CD1c-positive myeloid dendritic cell (primary cell): ENCODE data around the gene FMO2.

ENCODE experiments used
- DNase-seq: peaks from one replicate; pipeline ENCODE4 v3.0.0-alpha.2; 2016; ENCODE audit errors: extremely low spot score

The FMO2 gene

DNA sequence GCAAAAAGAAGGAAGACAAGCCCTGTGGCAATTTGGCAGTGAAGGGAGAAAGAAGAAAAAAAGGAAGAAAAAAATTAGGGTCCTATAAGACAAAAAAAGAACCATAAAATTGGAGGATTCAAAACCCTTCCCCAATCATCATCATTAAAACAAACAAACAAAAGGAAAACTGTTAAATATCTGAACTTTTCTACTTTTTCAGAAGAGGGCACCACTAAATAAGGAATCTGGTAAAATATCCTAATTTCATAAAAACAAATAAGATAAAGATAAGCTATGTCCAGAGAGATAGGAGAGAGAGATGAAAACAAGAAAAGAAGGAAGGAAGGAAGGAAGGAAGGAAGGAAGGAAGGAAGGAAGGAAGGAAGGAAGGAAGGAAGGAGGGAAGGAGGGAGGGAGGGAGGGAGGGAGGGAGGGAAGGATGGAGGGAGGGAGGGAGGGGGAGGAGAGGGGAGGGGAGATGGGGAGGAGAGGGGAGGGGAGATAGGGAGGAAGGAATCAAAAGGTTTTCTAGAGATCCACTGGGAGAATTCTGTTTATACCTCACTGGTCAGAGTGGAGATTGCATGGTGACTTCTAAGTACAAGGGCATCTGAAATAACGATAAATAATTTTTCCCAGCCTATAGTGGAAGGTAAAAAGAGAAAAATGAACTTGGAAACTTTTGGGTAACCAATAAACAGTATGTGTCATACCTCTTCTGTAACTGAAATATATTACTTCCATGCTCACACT lies 10.4 kb upstream of the FMO2 start:
- no peak for DNase-seq

DNA sequence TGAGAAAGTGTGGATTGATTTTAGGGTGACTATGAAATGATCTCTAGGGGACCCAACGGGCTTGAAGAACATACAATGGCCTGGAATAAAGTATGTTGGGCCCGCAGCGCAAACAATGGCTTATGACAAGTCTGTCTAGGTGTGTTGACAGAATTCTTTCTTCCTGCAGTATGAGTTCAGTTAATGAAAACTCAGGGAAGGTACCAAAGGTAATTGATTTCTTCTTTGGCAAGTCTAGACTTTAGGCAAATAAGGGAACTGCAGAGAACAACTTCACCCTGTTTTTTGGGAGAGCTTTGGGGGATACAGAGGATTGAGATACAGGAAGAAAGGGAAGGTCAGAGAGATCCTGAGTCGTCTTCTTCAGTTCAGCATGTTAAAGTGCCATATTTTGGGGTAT lies 7.8 kb upstream of the FMO2 start:
- no peak for DNase-seq

DNA sequence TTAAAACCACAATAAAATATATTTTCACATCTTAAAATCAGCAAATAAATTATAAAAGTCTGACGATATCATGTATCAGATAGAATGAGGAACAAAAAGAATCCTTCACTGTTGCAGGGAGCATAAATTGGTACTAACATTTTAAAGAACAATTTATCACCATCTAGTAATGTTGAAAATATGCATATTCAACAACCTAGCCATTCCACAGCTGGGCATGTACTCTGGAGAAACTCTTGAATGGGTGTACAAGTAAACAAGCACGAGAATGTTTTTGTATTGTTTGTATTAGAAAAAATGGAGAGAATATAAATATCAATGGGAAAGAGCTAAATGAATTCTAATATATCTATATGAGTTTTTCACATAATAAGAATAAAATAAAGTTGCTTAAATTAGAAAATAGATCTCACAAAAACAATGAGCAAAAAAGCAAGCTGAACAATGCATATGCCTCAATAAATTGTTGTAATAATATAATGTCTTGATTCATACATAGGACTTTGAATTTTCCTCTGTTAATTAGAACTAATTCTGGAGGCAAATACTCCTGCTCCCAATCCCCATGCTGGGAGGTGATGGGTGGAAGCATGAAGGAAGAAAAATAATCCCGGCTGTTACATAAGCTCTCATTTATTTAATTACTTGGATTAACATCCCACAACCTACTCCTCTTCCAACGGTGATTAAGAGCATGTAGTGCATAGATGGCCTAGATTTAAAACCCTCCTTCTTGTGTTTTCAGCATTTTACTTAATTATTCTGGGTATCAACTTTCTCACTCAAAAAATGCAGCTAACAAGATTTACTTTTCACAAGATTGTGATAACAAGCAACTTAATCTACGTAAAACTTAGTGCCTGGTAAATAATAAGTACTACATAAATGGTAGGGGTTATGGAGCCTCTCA lies 5.5 kb upstream of the FMO2 start:
- no peak for DNase-seq

DNA sequence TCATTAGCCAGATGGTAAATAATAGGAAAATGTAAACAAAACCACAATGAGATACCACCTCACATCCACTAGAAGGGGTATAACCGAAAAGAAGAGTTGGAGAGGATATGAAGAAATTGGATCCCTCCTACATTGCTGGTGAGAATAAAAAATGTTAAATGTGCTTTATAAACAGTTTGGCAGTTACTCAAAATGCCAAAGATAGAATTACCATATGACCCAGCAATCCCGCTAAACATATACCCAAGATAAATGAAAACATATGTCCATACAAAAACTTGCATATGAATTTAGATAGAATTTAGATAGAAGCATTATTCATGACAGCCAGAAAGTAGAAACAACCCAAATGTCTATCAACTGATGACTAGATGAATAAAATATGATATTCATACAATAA lies 4.4 kb upstream of the FMO2 start:
- DNase-seq: no peak

DNA sequence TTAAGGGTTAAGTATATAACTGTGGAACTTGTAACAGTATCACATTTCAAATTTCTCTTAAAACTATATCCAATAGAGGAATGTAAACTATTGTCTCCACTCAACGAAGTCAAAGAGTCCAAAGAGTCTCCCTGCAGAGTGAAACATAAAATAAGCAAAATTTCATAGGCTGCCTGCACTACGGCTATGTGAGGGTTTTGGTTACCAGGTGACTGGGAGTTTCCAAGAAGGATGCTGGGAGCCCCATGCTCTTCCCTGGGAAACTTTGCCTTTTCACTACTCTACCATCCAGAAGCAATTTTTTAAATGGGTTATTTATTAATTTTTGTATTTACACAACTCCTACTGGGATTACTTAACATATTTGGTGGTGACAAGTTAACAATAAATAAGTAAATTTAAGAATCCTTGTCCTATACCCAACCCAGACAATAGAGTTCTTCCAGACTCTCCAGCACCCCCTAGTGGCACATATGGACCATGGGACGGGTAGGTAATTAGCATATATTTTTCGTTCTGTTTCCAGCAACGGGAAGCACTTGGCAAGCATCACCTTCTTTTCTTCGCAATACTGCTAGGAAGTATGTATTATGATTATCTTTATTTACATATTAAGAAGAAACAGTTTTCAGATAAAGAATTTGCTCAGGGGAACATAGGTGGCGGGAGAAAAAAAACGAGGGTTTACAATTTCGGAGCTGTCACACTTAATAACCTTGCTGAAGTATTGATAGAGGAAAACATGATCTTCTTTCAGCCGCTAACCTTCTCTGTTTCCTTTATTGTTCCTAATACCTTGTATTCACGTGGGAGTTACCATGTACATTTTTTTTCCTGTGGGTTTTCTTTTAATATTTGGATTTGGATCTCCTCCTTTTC lies 3.5 kb downstream of the FMO2 start:
- DNase-seq: peak; percentile 61

DNA sequence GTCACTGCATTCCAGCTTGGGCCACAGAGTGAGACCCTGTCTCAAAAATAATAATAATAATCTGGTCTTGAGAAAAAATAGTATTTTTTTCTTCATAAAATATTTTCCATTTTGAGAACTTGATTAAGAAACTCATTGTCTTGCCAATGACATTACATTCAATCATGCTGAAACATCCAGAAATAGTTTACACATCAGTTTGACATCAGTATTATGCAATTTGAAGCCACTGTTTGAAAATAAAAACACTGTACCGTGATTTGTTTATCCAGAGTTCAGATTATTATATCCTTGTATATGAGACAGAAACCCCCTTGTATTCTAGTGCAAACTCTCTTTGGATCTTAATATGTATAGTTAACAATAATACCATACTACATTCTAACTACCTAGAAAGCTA lies 6.9 kb downstream of the FMO2 start:
- DNase-seq: no peak

DNA sequence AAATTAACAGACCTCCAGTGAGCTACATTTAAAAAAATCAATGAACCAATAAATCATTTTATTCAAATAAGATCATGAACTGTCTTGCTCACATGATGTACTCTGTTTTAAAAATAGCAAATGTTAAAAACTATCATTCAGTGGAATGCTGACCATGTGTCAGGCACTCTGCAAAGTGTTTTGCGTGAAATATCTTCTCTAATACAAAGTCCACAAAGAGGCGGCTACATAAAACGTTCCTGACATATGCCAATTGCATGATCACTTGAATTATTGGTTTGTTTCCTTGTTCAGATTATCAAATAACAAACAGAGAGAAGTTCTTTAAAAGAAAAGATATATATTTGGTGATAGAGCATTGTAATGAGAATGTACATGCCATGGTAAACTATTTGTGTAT lies 10.7 kb downstream of the FMO2 start:
- DNase-seq: no peak

DNA sequence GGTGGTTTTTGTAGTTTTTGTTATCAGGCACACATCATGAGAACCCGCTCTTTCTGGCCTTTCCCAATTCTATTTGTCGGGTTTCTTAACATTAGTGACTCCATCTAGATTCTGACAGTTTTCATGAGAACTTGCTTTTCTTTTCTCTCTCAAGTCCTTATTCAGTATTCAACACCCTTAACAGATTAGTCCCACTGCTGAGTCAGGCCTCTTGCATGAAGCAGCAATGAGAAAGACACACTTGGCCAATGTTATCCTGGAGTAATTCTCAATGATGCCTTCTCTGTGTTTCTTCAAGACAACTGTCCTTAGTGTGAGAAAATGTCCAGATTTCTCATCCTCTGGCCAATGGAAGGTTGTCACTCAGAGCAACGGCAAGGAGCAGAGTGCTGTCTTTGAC lies 11.3 kb downstream of the FMO2 start:
- DNase-seq: no peak

DNA sequence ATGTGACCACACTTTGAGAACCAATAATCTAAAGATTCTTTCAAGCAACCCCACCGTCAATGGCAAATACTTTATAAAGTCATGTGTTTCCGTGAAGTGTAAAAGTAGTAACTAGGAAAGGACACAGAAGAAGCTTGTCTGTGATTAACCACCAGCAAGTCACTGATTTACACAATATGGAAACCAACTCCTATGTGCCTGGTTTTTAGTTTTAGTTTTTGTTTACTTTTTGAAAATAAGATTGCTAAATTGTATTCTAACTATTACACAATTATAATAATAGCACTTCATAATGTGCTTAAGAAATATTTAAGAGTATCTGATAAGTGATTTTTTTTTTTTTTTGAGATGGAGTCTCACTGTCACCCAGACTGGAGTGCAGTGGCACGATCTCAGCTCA lies 13.0 kb downstream of the FMO2 start:
- DNase-seq: no peak

DNA sequence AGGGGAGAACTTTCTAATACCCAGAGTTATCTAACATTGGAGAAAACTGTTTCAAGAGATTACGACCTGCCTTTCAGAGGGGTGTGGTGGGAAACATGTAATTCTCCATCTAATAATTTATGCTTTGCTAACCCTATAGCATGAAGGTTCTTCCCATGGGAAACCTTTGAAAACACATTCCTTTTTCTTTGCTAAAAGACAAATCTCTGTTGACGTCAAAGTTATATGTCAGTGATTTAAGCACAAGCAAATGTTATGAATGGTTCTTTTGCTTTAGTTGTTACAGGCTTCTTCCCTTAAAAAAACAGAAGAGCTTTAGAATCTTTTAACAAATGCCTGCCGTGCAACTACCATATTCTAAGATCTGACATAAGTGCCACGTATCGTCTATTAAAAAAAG lies 19.2 kb downstream of the FMO2 start:
- no peak for DNase-seq

DNA sequence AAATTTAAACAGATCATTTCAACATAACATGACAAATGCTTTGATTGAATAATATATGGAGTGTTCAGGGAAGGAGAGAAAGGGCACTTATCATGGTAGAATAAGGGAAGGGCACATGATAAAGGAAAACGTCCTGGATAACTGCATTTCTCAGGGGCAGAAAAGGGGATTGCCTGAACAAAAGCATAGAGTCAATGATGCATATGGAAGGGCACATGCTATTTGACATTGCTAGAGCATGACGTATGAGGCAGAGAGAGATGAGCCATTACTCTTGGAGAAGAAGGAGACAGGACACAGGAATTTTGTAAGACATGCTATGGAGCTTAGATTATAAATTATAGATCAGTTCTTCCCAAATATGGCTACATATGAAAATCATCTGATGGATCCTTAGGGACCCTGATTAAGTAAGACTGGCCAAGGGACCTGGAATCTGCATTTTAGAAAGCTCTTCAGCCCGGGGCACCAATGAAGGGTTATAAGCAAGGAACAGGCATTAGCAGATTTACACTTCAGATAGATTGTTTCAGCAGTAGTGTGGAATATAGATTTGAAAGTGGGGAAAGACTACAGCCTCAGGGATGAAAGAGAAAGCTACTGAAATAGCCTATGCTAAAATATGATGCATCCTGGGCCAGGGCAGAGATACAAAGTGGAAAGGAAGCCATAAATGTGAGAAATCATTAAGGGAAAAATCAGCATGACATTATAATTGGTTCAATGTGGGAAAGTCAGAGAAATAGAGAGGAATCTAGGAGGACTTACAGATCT lies 21.3 kb downstream of the FMO2 start:
- no peak for DNase-seq

DNA sequence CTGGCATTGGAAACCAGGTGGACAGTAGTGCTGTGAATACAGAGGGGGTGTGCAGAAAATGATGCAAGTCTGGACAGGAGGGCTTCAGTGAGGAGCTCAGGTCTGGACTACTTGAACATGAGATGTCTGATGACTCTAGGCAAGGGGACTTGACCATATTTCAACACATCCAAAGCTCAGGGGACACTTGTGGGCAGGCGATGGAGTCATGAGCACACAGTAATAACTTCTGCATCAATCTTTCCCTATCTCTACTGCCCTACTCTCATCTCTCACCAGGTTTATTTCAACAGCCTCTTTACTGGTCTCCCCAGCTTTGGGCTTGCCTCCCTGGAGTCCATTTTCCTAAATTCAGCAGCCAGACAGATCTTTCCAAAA lies 21.9 kb downstream of the FMO2 start:
- DNase-seq: no peak

DNA sequence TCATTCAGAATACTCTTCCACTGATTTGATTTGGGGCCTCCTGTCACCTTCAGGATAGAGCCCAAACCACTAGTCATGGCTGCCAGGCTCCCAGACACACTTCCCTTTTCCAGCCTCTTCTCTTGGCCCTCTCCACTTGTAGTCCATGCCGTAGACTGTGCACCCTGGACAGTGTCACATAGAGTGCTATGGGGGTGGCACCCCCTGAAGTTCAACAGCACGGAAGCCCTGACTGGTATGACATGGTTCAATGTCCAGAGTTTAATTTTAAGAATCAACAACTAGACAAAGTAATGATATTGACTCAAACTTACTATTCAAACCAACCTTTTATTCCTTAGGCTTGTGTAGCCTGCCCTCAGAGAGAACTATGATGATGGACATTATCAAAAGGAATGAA lies 22.3 kb downstream of the FMO2 start:
- no peak for DNase-seq

DNA sequence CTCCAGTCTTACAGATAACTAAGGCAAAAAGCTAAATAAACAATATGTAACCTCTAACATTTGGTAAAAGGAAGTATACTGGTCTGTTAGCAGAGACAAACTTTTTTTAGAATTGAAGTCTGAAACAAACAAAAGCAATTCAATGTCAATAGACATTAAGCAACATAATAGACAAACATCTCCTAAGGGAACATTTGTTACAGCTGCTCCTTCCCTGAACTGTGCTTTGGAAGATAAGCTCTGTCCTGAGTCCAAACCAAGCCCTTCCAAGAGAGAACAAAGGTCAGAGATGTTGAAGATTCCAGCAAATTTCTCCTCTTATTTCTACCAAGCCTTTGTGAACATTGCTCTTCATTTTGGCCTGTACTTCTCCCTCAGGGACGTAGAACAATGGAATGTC lies 25.3 kb downstream of the FMO2 start:
- no peak for DNase-seq

DNA sequence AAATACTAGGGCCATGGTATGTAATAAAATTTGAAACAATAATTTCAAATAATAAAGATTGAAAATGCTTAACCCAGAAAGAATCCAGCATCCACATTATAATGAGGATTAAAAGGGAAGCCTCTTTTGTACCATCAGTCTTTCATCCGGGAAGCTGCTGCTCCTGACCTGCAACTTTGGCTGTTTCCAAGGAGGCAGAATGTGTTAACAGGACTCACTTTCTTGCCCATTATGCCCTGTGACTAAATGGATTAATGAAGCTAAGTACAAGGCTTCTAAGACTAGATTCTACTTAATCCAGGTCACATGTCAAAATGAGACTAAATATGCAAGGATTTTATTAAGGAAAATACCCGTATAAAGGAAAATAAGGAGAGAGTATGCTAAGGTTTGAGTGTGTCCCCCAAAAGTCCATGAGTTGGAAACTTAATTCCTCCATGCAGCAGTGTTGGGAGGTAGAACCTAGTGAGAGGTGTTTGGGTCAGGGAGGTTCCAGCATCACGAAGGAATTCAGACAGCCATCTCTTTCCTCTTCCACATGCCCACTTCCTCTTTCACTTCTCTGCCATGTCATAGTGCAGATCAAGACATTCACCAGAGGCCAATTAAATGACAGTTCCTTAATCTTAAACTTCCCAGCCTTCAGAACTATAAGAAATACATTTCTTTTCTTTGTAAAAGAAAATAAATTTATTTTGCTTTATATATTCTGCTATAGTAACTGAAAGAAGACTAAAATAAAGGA lies 27.7 kb downstream of the FMO2 start:
- peak; percentile 66 for DNase-seq

DNA sequence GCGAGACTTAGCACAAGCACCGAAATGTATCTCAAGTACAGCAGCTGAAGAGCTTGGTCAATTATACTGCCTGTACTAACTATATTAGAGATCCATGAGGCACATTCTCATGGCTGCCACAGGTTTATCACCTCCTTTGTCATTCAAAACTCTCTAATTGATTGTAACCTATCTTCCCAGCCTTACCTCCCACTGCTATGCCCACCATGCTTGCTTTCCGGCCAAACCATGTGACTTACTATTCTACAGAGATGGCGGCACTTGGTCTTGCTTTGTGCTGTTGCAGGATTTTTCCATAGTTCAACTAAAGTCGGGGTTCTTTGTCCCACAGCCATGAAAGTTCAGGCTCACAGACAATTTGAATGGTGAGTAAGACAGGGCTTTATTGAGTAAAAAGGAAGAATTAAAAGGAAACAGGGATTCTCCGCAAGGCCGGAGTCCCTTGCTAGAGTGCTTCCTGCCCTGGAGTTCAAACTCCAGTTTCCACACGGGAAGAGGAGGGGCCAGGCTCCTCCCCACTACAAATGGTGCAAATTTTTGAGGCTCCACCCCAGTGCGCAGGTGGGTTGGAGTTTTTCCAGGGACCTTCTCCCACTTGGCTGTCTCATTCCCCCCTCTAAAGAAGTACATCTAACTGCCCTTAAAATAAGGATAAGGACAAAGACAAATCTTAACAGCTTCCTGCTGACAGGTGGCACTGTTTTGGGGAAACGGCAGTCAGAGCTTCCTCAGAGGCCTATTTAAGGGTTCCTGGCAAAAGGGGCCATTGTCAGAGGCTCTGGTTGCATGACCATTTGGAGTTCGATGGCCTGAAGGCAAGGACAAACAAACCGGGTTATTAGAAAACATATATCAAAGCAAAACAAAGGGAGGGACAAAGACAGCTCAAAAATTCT lies 28.7 kb downstream of the FMO2 start:
- no peak for DNase-seq

DNA sequence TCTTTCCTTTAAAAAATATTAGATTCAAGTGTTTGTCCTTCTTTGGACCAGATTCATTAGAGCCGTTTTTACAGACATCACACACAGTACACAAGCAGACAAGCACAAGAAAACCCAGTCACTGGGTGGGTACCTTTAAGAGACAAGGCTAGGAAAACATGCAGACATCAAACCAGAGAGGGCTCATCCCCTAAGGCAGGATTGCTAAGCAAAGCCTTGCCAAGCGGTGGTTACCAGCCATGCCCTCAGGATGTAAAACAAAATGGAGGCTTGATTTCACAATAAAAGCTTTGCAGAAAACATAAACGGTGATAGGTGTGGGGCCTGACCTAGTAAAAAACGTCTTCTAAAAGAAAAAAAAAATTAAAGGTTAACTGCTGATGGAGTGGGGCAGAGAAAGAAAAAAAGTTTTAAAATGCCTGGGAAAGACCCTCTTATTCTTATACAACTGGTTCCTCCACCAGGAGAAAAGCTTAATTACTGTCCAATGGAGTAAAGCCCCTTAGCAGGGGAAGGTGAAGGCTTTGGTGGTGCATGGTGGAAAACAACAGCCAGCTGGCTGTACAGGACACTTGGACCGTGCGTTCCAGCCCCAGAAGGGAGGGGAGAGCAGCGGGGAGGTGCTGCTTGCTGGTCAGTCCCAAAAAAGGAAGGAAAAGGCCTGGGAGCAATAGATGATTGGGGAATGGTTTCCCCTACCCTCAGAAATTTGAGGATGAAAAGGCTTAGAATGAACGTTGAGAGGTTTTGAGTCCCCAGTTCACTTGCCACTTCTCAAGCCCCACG lies 32.8 kb downstream of the FMO2 start:
- no peak for DNase-seq

DNA sequence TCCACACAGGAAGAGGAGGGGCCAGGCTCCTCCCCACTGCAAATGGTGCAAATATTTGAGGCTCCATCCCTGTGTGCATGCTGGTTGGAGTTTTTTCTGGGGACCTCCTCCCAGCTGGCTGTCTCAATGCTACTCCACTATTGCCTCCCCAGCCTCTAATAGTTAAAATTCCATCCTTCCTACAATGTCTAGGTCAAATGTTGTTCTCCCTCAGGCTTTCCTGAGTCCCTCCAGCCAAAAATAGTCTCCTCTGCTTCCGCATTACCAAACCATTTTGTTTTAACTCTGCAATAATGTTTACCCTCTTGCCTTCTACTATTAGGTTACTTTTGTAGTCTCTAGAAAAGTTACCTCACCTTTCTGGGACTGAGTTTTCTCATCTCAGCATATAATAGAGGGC lies 33.6 kb downstream of the FMO2 start:
- DNase-seq: no peak
